Measurements from ENCODE around the gene TMEM132C. TPM values are rescaled to one million over a fixed set of nuclear protein-coding genes. Genes with fewer than 3 reads are reported as not detected.

The TMEM132C gene
- total RNA-seq, 1 donor = not detected

GRCh38 chr12:128672893-128673292 lies 405.9 kb downstream of the TMEM132C start:
- no peak for TF ChIP-seq CTCF (IDR thresholded peaks at IDR 0.05; ENCODE audit: insufficient read depth, low read depth, low read length)
- DNase-seq (ENCODE audit: low read depth) = no peak
- no peak overlapping the region for H3K4me3 ChIP-seq (ENCODE audit: low read depth, low read length)

- TF ChIP-seq CTCF (IDR thresholded peaks at IDR 0.05; ENCODE audit: insufficient read depth, low read depth, low read length) = no peak
Measured at GRCh38 chr12:128675576-128675975, 408.6 kb downstream of the TMEM132C start.

GRCh38 chr12:128680555-128680954 lies 413.6 kb downstream of the TMEM132C start:
- no peak for TF ChIP-seq CTCF (IDR thresholded peaks at IDR 0.05; ENCODE audit: insufficient read depth, low read depth, low read length)
- no peak overlapping the region for H3K4me3 ChIP-seq (ENCODE audit: low read depth, low read length)
- no peak for DNase-seq (ENCODE audit: low read depth)

More at GRCh38 chr12:128675576-128675975, 408.6 kb downstream of the TMEM132C start:
- H3K4me3 ChIP-seq (ENCODE audit: low read depth, low read length) = no peak overlapping the region
- DNase-seq (ENCODE audit: low read depth) = no peak

GRCh38 chr12:128682548-128683275 lies 415.7 kb downstream of the TMEM132C start:
- no peak overlapping the region for H3K4me3 ChIP-seq (ENCODE audit: low read depth, low read length)
- no peak for DNase-seq (ENCODE audit: low read depth)
- no peak for TF ChIP-seq CTCF (IDR thresholded peaks at IDR 0.05; ENCODE audit: insufficient read depth, low read depth, low read length)

- DNase-seq (ENCODE audit: low read depth) = no peak
- H3K4me3 ChIP-seq (ENCODE audit: low read depth, low read length) = no peak overlapping the region
- no peak for TF ChIP-seq CTCF (IDR thresholded peaks at IDR 0.05; ENCODE audit: insufficient read depth, low read depth, low read length)
Measured at GRCh38 chr12:128684352-128684751, 417.4 kb downstream of the TMEM132C start.

GRCh38 chr12:128685903-128686475 lies 419.0 kb downstream of the TMEM132C start:
- no peak overlapping the region for H3K4me3 ChIP-seq (ENCODE audit: low read depth, low read length)
- no peak for TF ChIP-seq CTCF (IDR thresholded peaks at IDR 0.05; ENCODE audit: insufficient read depth, low read depth, low read length)
- DNase-seq (ENCODE audit: low read depth) = no peak
